T47D (cell line): ENCODE data around the gene NDUFAF3.

ENCODE experiments used
- DNase-seq, 2 experiments: peaks; one replicate each; pipeline versions ENCODE4 v3.0.0 to v3.0.0-alpha.2; 2011 to 2012; ENCODE audit warnings: low read depth in 1 of 2, low spot score in 1 of 2
- JUND ChIP-seq: IDR thresholded peaks from 2 replicates; pipeline ENCODE4 v1.6.1; 2012; ENCODE audit warnings: low read depth
- in situ Hi-C: cut with HindIII; loops from 2 replicates; pipeline ENCODE4 v1.10.0; 2016; ENCODE audit warnings: low sequenced_read_pairs, low pct_unique_long_range_greater_than_20kb

NDUFAF3 gene

DNA sequence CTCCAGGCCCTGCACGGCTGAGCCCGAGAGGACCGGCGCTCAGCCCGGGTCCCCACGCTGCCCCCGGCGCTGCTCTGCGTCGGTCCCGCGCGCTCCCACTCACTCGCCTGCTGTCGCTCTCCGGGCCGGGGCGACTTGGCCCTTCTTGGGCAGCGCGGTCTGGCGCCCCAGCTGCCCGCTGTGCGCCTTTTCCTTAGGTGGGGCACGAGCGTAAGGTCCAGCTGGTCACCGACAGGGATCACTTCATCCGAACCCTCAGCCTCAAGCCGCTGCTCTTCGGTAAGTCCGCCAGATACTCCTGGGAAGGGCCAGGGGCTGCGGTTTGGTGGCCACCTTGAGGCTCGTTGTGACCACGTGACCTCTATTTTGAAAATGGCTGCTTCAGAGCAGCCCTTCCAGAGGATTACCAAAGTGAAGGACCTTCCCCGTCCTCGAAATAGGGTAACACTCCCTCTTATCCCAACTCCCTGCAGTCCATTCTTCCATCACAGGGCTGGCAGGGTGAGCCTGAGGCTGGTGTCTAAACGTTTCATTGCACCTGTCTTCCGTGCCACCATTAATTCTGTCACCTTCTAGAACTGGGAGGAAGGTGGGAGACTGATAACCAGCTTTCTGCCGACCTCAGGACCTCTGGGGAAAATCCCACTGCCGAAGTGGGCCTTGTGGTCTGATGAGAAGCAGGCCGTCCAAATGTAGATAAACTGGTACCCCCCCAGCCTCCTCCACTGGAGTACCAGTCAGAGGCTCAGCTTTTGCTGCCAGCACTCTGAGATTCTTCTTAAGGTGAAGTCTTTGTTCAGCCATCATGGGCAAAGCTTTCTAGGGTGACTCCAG is 31.1 kb upstream of the NDUFAF3 start:
- TF ChIP-seq JUND: no peak
- DNase-seq: no peak
- in situ Hi-C loops: no loop called here

- TF ChIP-seq JUND: no peak
- in situ Hi-C loops: no loop called here
- no peak for DNase-seq
Measured at GRCh38 chr3:48991851-48992545, 29.9 kb upstream of the NDUFAF3 start.

- no peak for DNase-seq
- TF ChIP-seq JUND: no peak
- in situ Hi-C loops: no loop called here
Measured at GRCh38 chr3:48993834-48994233, 28.1 kb upstream of the NDUFAF3 start.

DNA sequence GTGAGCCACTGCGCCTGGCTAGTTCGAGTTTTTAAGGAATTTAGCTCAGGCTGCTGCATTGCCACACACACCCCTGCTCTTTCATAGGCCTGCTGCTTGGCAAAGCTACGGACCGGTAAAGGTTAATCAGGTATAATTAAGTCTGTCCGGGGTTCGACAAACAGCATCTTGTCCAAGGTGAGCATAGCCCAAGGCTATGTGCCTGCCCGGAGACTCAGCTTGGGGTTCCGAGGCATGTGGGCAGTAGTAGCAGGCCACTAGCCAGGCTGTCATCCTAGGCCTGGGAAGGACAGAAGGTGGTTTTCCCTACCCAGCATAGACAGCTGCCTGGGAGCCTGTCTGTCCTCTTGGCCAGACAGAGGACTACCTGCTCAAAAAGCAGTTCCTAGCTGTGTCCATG is 25.3 kb upstream of the NDUFAF3 start:
- no peak for DNase-seq
- in situ Hi-C loops: no loop called here
- no peak for TF ChIP-seq JUND

DNA sequence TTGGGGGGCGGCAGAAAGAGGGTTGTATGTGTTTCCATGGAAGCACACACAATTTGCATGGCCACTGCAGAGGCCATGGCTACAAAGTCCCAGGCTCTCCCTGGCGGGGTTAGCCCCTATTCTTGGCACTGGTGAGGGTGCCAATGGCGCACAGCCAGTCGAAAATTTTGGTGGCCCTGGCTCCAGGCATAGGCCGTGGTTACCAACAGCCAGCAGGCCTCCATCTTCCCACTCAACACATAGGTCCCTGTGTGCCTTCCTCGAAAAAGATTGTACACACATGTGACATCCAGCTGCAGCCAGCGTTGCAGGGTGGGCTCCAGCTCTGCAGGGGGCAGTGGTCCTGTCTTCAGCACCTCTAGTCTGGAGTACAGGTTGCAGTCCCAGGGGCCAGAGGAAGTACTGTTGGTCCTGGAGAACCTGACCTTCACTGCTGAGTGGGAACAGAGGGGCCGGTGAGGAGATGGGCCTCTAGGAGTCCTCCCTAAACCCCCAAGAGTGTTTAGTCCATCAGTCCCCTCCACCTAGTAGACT is 24.8 kb upstream of the NDUFAF3 start:
- in situ Hi-C loops: no loop called here
- DNase-seq: no peak
- no peak for TF ChIP-seq JUND

GRCh38 chr3:48997714-48998637 is 23.9 kb upstream of the NDUFAF3 start:
- DNase-seq: no peak
- no peak for TF ChIP-seq JUND
- in situ Hi-C loops: no loop called here

DNA sequence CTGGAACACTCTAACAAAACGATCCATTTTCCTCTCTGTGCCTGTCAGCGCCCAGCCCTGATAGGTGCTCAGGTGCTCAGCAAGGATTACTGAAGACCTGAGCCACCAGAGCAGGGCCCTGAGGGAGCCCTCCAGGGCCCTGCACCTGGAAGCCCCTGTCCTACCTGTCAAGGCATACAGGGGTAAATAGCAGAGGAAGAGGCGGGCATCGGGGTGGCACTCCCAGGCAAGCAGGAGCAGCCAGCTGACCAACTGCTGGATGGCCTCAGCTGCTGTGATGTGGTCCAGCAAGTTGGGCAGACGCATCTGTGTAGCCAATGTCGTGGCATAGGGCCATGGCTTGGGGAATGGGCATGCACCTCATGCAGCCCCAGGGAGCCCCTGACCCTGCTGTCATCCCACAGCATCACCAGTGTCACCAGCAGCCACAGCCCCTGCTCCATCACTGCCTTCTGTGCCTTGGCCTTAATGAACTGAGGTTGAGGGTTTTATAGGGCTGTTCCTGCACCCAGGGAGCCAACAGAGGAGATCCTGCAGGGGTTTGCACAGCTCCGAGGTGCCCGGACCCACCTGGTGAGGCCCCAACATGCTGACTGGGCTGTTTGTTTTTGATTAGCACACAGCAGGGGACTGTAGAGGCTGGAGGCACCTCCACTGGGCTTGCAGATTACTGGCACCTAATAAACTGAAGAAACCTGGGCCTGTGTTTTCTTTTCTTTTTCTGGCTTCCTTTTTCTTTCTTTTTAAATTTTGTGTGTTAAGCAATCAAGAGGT is 22.6 kb upstream of the NDUFAF3 start:
- DNase-seq: no peak
- in situ Hi-C loops: no loop called here
- no peak for TF ChIP-seq JUND

DNA sequence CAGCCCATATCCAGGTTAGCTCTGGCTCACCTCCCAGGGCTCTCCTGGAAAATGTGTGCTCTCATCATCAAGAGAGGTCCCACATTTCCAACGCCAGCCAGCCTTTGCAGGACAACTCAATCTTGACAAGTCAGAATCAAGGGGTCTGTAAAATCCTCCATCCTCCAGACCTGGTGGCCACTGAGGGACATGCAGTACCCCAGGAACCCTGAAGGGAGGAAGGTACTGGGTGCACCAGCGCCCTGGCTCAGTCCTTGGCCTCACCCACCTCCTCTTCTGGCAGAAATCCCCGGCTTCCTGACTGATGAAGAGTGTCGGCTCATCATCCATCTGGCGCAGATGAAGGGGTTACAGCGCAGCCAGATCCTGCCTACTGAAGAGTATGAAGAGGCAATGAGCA is 20.8 kb upstream of the NDUFAF3 start:
- DNase-seq: no peak
- in situ Hi-C loops: no loop called here
- TF ChIP-seq JUND: no peak

DNA sequence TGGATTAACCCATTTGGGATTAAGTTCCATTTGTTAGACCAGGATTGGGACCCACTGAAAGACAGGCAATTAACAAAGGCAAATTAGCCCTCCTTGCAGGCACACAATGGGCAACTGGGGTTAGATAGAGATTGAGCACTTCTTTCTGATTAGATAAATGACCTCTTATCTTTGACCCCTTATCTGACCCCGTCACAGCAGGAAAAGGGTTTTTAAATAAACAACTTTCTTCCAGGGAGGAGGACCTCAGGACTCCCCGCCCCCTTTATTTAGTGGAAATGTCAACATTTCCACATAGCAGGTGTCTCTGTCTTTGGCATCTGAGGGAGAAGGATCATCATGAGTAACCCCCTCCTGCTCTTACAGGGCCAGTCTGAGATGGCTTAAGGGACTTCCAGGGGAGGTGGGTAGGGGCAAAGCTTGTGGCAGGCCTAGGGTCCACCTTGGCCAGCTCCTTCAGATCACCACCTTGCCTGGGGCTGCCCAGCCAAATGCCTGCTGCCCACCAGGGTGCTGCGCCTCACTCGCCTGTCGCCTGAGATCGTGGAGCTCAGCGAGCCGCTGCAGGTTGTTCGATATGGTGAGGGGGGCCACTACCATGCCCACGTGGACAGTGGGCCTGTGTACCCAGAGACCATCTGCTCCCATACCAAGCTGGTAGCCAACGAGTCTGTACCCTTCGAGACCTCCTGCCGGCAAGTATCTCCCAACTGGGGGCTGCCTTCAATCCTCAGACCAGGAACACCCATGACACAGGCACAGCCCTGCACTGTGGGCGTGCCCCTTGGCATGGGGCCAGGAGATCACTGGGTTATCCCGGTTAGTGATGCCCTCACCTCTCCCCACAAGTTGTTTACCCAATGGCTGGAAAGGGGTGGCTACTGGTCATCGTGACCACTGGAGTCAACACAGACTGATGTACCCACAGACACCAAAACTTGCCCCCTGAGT is 17.3 kb upstream of the NDUFAF3 start:
- TF ChIP-seq JUND: no peak
- no peak for DNase-seq
- in situ Hi-C loops: no loop called here

DNA sequence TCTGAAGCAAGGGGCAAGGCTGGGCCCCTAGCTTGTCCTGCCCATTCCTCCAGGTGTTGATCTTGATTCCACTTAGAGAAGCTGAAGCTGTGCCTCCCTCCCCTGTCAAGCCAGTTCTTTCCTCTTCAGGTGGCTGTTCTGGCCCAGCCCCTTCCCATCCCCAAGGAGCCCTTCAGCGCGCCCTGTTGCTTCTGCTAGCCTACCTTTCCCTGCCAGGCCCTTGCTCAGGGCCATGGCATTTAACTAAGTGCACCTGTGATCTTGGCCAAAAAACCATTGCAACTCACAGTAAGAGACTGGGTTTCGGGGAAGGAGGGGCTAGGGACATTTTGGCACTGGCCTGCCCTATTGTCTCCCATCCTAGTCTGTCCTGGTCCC is 16.6 kb upstream of the NDUFAF3 start:
- no peak for DNase-seq
- in situ Hi-C loops: no loop called here
- no peak for TF ChIP-seq JUND

DNA sequence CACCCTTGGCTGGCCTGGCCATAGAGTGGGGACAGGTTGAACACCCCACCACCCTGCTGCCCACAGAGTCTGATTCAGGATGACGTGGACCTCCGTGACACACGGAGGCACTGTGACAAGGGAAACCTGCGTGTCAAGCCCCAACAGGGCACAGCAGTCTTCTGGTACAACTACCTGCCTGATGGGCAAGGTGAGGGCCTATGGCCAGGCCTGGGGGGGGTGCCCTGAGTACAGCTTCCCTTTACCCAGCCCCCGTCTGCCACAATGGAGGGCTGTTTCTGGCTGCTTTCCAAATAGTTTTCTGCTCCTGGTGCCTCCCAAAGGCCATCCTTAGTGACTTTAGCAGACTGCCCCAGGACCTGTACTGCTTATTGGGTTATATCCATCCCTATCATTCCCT is 15.9 kb upstream of the NDUFAF3 start:
- TF ChIP-seq JUND: no peak
- in situ Hi-C loops: no loop called here
- no peak for DNase-seq
